ENCODE measurements around the gene NTNG1. TPM values are rescaled to one million over a fixed set of nuclear protein-coding genes. Genes with fewer than 3 reads are reported as not detected.

NTNG1 gene
- total and polyA plus RNA-seq, 2 of the 4 experiments (the other 2 are of a cell fraction): 1.2 to 2.3 TPM

- Histone ChIP-seq H2AFZ (replicated peaks; ENCODE audit: low read length, poor library complexity) (no peak overlapping the region), H3K4ac (ENCODE audit: low read depth, low read length) (no peak overlapping the region), H3K9me3 (ENCODE audit: control insufficient read depth, insufficient read depth, low read length) (no peaks in the 10 kb centered on the region), H3K79me1 (ENCODE audit: low read depth in 1 of 2, low read length in 2 of 2) (no peaks in the 10 kb centered on the region), H3K56ac (ENCODE audit: extremely low read depth, insufficient read depth, low read length) (no peak overlapping the region), H4K20me1 (ENCODE audit: insufficient read depth, low read length) (no peaks in the 10 kb centered on the region), H3K36me3 (ENCODE audit: control insufficient read depth, insufficient read depth, low read length) (no peaks in the 10 kb centered on the region), H2BK120ac (ENCODE audit: low read depth, low read length) (no peak overlapping the region), H2BK15ac (ENCODE audit: low read depth, low read length) (no peak overlapping the region), H2AK5ac (ENCODE audit: low read depth, low read length) (no peak overlapping the region), H4K91ac (ENCODE audit: insufficient read depth, low read depth, low read length) (no peak overlapping the region), H3K14ac (replicated peaks; ENCODE audit: low read depth, low read length) (no peak overlapping the region), H3K9ac (ENCODE audit: low read depth, low read length) (no peak overlapping the region), H3K23ac (ENCODE audit: low read depth, low read length) (no peak overlapping the region), H3K4me1 (ENCODE audit: control insufficient read depth, insufficient read depth, low read length) (no peaks in the 10 kb centered on the region), H2BK5ac (ENCODE audit: low read depth, low read length, poor library complexity, severe bottlenecking) (no peak overlapping the region), H3K27me3 (ENCODE audit: control insufficient read depth, insufficient read depth, low read length) (no peaks in the 10 kb centered on the region), H3K18ac (ENCODE audit: low read depth, low read length) (no peak overlapping the region), H3K27ac (ENCODE audit: insufficient read depth, low read length) (no peak overlapping the region), H3K4me3 (ENCODE audit: insufficient read depth, low read depth, low read length) (no peak overlapping the region), H2BK20ac (ENCODE audit: low read depth, low read length) (no peak overlapping the region), H4K8ac (ENCODE audit: low read depth in 2 of 2, low read length in 2 of 2) (no peak overlapping the region), H2AK9ac (replicated peaks; ENCODE audit: low read depth, low read length, poor library complexity) (no peak overlapping the region), H3K9me1 (ENCODE audit: insufficient read depth, low read length) (no peaks in the 10 kb centered on the region), H4K5ac (ENCODE audit: low read depth, low read length) (no peak overlapping the region), H3K4me2 (ENCODE audit: low read depth, low read length) (no peak overlapping the region)
- intact Hi-C loops (cut with micrococcal nuclease) (no loop called here), dilution Hi-C loops (cut with HindIII; ENCODE audit: low sequenced_read_pairs, unreplicated experiment) (no loop called here), in situ Hi-C loops (cut with MboI; ENCODE audit: low sequenced_read_pairs) (no loop called here)
- WGBS, 2 experiments (ENCODE audit: extremely low coverage in 2 of 2, insufficient read length in 1 of 2): no CpG with 5 or more reads among the region's 3 CpGs
- DNase-seq (no peak), ATAC-seq (ENCODE audit: low read depth) (no peak)
- TF ChIP-seq MAZ (IDR thresholded peaks at IDR 0.05; ENCODE audit: borderline replicate concordance, low read depth, low read length) (no peak), CHD1 (IDR thresholded peaks at IDR 0.05; ENCODE audit: low read depth, low read length) (no peak), RCOR1 (IDR thresholded peaks at IDR 0.05; ENCODE audit: insufficient replicate concordance, low read length) (no peak)
- BruUV-seq (replicated peaks): no TSS peak
- POLR2A ChIA-PET (ENCODE audit: unreplicated experiment): no interaction called here
- CTCF ChIA-PET: no interaction called here
Measured at GRCh38 chr1:107188160-107188559, 47.3 kb downstream of the NTNG1 start.

All from IMR-90 (cell line).